ENCODE data around the gene OSER1. TPM values are rescaled to one million over a fixed set of nuclear protein-coding genes. Genes with fewer than 3 reads are reported as not detected.

Gene OSER1
- polyA plus RNA-seq, 1 of the 3 experiments (the other 2 are of a cell fraction) = 22.3 TPM

GRCh38 chr20:44228465-44229258, 18.1 kb upstream of the OSER1 start:
- Histone ChIP-seq H2AFZ (ENCODE audit: low read depth) (no peak overlapping the region), H3K79me2 (ENCODE audit: insufficient read depth) (no peaks in the 10 kb centered on the region), H3K9me2 (no peaks in the 10 kb centered on the region), H3K27me3 (ENCODE audit: insufficient read depth) (no peaks in the 10 kb centered on the region), H3K9me3 (no peaks in the 10 kb centered on the region), H3K4me3 (ENCODE audit: low read depth in 2 of 2, low read length in 1 of 2) (no peak overlapping the region), H3F3A (replicated peaks; ENCODE audit: insufficient read depth) (no peaks in the 10 kb centered on the region), H3K4me1 (ENCODE audit: control insufficient read depth in 1 of 2, insufficient read depth in 2 of 2, low read depth in 1 of 2, low read length in 1 of 2) (no peaks in the 10 kb centered on the region), H3K4me2 (no peak overlapping the region), H3K36me3 (replicated peaks in 1 of 2; ENCODE audit: control insufficient read depth in 1 of 2, insufficient read depth in 2 of 2, low read length in 1 of 2) (no peaks in the 10 kb centered on the region), H3K9ac (no peak overlapping the region), H4K20me1 (ENCODE audit: insufficient read depth) (no peaks in the 10 kb centered on the region), H3K27ac (ENCODE audit: low read depth in 2 of 2, low read length in 1 of 2) (no peak overlapping the region)
- DNase-seq = no peak
- CTCF ChIA-PET = interaction anchor here (1.0 to 6.1 kb wide), 3 partner anchors 9 to 156 kb away, joined by 3 to 42 read pairs (median 8); partner anchors contain the start of gene FITM2
- TF ChIP-seq ELF1 (IDR thresholded peaks at IDR 0.05) (no peak), POLR2AphosphoS5 (IDR thresholded peaks at IDR 0.05; ENCODE audit: low read depth, low read length) (no peak), EP300 (IDR thresholded peaks at IDR 0.05; ENCODE audit: borderline replicate concordance in 1 of 2, low read depth in 1 of 2, low read length in 1 of 2) (no peak), RFX5 (IDR thresholded peaks at IDR 0.05; ENCODE audit: low read length) (no peak), TCF12 (IDR thresholded peaks at IDR 0.05) (no peak), FOSL2 (IDR thresholded peaks at IDR 0.05; ENCODE audit: borderline replicate concordance, low read depth) (no peak), GABPA (IDR thresholded peaks at IDR 0.05; ENCODE audit: low read depth) (no peak), EZH2phosphoT487 (IDR thresholded peaks at IDR 0.05; ENCODE audit: borderline replicate concordance, low read depth) (no peak), REST (IDR thresholded peaks at IDR 0.05; ENCODE audit: low read depth, low read length) (no peak), NRF1 (IDR thresholded peaks at IDR 0.05; ENCODE audit: low read depth, low read length) (no peak), YY1 (IDR thresholded peaks at IDR 0.05; ENCODE audit: low read depth) (no peak)
- TF ChIP-seq, protein P1, sequence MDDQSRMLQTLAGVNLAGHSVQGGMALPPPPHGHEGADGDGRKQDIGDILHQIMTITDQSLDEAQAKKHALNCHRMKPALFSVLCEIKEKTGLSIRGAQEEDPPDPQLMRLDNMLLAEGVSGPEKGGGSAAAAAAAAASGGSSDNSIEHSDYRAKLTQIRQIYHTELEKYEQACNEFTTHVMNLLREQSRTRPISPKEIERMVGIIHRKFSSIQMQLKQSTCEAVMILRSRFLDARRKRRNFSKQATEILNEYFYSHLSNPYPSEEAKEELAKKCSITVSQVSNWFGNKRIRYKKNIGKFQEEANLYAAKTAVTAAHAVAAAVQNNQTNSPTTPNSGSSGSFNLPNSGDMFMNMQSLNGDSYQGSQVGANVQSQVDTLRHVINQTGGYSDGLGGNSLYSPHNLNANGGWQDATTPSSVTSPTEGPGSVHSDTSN (IDR thresholded peaks at IDR 0.05) = no peak
- TF ChIP-seq, protein P2, sequence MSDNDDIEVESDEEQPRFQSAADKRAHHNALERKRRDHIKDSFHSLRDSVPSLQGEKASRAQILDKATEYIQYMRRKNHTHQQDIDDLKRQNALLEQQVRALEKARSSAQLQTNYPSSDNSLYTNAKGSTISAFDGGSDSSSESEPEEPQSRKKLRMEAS (IDR thresholded peaks at IDR 0.05; ENCODE audit: low read depth) = no peak
- TF ChIP-seq, protein P3, sequence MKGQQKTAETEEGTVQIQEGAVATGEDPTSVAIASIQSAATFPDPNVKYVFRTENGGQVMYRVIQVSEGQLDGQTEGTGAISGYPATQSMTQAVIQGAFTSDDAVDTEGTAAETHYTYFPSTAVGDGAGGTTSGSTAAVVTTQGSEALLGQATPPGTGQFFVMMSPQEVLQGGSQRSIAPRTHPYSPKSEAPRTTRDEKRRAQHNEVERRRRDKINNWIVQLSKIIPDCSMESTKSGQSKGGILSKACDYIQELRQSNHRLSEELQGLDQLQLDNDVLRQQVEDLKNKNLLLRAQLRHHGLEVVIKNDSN (IDR thresholded peaks at IDR 0.05; ENCODE audit: borderline replicate concordance, low read depth) = no peak
- WGBS (ENCODE audit: low lambda C conversion rate) = 74% methylated on average over 16 of the region's 17 CpGs
- POLR2A ChIA-PET = no interaction called here

Measured in SK-N-SH (cell line).